Neural cell (in vitro differentiated cells): ENCODE measurements around the gene GDF3. TPM values are rescaled to one million over a fixed set of nuclear protein-coding genes. Genes with fewer than 3 reads are reported as not detected.

Experiments used
- H2AFZ ChIP-seq: fragments of 200-600, 300-800 bp; sonication (generic), shearing (Covaris generic); 2 replicates; pipeline ENCODE4 v1.6.0; 2014; ENCODE audit warnings: low read depth, mild to moderate bottlenecking, antibody characterized with exemption, low read length, moderate library complexity
- H3F3A ChIP-seq: fragments of 200-600 bp; shearing (Covaris generic); 2 replicates; pipeline ENCODE4 v1.6.1; 2016; ENCODE audit warnings: mild to moderate bottlenecking, moderate library complexity, mixed read lengths, antibody characterized with exemption, low read length; ENCODE audit not compliant: insufficient read depth, poor library complexity, severe bottlenecking
- H3K27ac ChIP-seq: fragments of 200-600, 300-800 bp; sonication (generic), shearing (Covaris generic); 2 replicates; pipeline ENCODE4 v1.5.1; 2014; ENCODE audit warnings: mild to moderate bottlenecking, low read length, moderate library complexity
- H3K27me3 ChIP-seq: fragments of 300-800, 200-600 bp; sonication (generic), shearing (Covaris generic); 2 replicates; pipeline ENCODE4 v1.6.0; 2014; ENCODE audit warnings: mild to moderate bottlenecking, low read depth, low read length, moderate library complexity; ENCODE audit not compliant: insufficient read depth
- H3K36me3 ChIP-seq: fragments of 300-800, 200-600 bp; sonication (generic), shearing (Covaris generic); 2 replicates; pipeline ENCODE4 v1.5.1; 2014; ENCODE audit warnings: mild to moderate bottlenecking, antibody characterized with exemption, low read length, moderate library complexity; ENCODE audit not compliant: insufficient read depth
- H3K4me2 ChIP-seq: fragments of 300-800, 200-600 bp; sonication (generic), shearing (Covaris generic); 2 replicates; pipeline ENCODE4 v1.6.0; 2014; ENCODE audit warnings: mild to moderate bottlenecking, low read length
- H3K4me3 ChIP-seq: fragments of 300-800, 200-600 bp; sonication (generic), shearing (Covaris generic); 2 replicates; pipeline ENCODE4 v1.5.1; 2014; ENCODE audit warnings: mild to moderate bottlenecking, low read length, moderate library complexity
- H3K79me2 ChIP-seq: fragments of 200-600 bp; shearing (Covaris generic); replicated peaks from 2 replicates; pipeline ENCODE4 v1.6.0; 2014; ENCODE audit warnings: mild to moderate bottlenecking, low read length, moderate library complexity; ENCODE audit not compliant: insufficient read depth
- H3K9ac ChIP-seq: fragments of 300-800, 200-600 bp; sonication (generic), shearing (Covaris generic); 2 replicates; pipeline ENCODE4 v1.6.1; 2016; ENCODE audit warnings: mild to moderate bottlenecking, low read length, mixed read lengths
- H3K9me2 ChIP-seq: fragments of 200-600 bp; shearing (Covaris generic); 2 replicates; pipeline ENCODE4 v1.6.1; 2016; ENCODE audit warnings: mild to moderate bottlenecking, low read length, mixed read lengths; ENCODE audit not compliant: insufficient read depth
- H3K9me3 ChIP-seq: fragments of 200-600, 300-800 bp; sonication (generic), shearing (Covaris generic); 2 replicates; pipeline ENCODE4 v1.6.1; 2016; ENCODE audit warnings: mild to moderate bottlenecking, mixed run types, low read length, moderate library complexity, mixed read lengths
- H4K20me1 ChIP-seq: fragments of 200-600 bp; shearing (Covaris generic); 2 replicates; pipeline ENCODE4 v1.6.1; 2016; ENCODE audit warnings: mild to moderate bottlenecking, mixed run types; ENCODE audit not compliant: insufficient read depth
- CTCF ChIP-seq: fragments of 450-650 bp; IDR thresholded peaks from 2 replicates; pipeline ENCODE4 v1.5.1; 2014; ENCODE audit warnings: antibody characterized with exemption, mild to moderate bottlenecking, moderate library complexity; ENCODE audit not compliant: poor library complexity, severe bottlenecking
- EP300 ChIP-seq: fragments of 450-650 bp; conservative IDR thresholded peaks from 2 replicates; pipeline ENCODE4 v1.6.1; 2014; ENCODE audit warnings: antibody characterized with exemption, mild to moderate bottlenecking, moderate library complexity; ENCODE audit not compliant: poor library complexity, severe bottlenecking
- EZH2 ChIP-seq: fragments of 200-600, 300-800 bp; shearing (Covaris generic), sonication (generic); IDR thresholded peaks from 2 replicates; pipeline ENCODE4 v1.6.1; 2014; ENCODE audit warnings: antibody characterized with exemption, low read length, borderline replicate concordance, mild to moderate bottlenecking; ENCODE audit not compliant: insufficient read depth, poor library complexity, severe bottlenecking
- MXI1 ChIP-seq: fragments of 450-650 bp; conservative IDR thresholded peaks from 2 replicates; pipeline ENCODE4 v1.6.1; 2014; ENCODE audit warnings: antibody characterized with exemption, mild to moderate bottlenecking; ENCODE audit not compliant: poor library complexity, severe bottlenecking
- POLR2AphosphoS5 ChIP-seq: IDR thresholded peaks from 2 replicates; pipeline ENCODE4 v1.6.1; 2012
- RAD21 ChIP-seq: fragments of 450-650 bp; conservative IDR thresholded peaks from 2 replicates; pipeline ENCODE4 v1.6.1; 2014; ENCODE audit warnings: antibody characterized with exemption, mild to moderate bottlenecking, moderate library complexity
- REST ChIP-seq: IDR thresholded peaks from 2 replicates; pipeline ENCODE4 v1.6.1; 2012; ENCODE audit warnings: borderline replicate concordance
- SMC3 ChIP-seq: fragments of 450-650 bp; conservative IDR thresholded peaks from 2 replicates; pipeline ENCODE4 v1.6.1; 2014; ENCODE audit warnings: antibody characterized with exemption, mild to moderate bottlenecking, moderate library complexity; ENCODE audit not compliant: poor library complexity
- TAF1 ChIP-seq: IDR thresholded peaks from 2 replicates; pipeline ENCODE4 v1.6.1; 2012; ENCODE audit warnings: low read depth
- polyA plus RNA-seq: library from polyadenylated mRNA; depleted of rRNA; stranded (reverse); fragments of >200 nt; gene quantifications from 2 replicates; pipeline ENCODE4 v1.2.3, GENCODE V29; 2014

Gene GDF3
- polyA plus RNA-seq, 1 donor from 2014 or later = not detected

GRCh38 chr12:7716381-7716780 is 20.8 kb upstream of the GDF3 start:
- Histone ChIP-seq H3K4me2 (no peak overlapping the region), H4K20me1 (no peaks in the 10 kb centered on the region), H3K79me2 (no peaks in the 10 kb centered on the region), H3K27ac (no peak overlapping the region), H3K4me3 (no peak overlapping the region), H3K9ac (no peak overlapping the region), H3K9me2 (no peaks in the 10 kb centered on the region), H3F3A (no peaks in the 10 kb centered on the region), H3K9me3 (no peaks in the 10 kb centered on the region), H2AFZ (no peak overlapping the region), H3K36me3 (no peaks in the 10 kb centered on the region), H3K27me3 (no peaks in the 10 kb centered on the region)
- TF ChIP-seq EP300 = no peak
- peak; percentile 41 for TF ChIP-seq RAD21
- peak; percentile 40 for TF ChIP-seq CTCF
- no peak for TF ChIP-seq MXI1
- TF ChIP-seq REST = no peak
- TF ChIP-seq POLR2AphosphoS5 = no peak
- TF ChIP-seq SMC3 = no peak
- no peak for TF ChIP-seq EZH2
- no peak for TF ChIP-seq TAF1

GRCh38 chr12:7712841-7713442 is 17.4 kb upstream of the GDF3 start:
- Histone ChIP-seq H3F3A (no peaks in the 10 kb centered on the region), H4K20me1 (no peaks in the 10 kb centered on the region), H3K36me3 (no peaks in the 10 kb centered on the region), H3K9ac (no peak overlapping the region), H3K4me3 (no peak overlapping the region), H3K27me3 (no peaks in the 10 kb centered on the region), H3K27ac (no peak overlapping the region), H3K79me2 (no peaks in the 10 kb centered on the region), H3K9me3 (no peaks in the 10 kb centered on the region), H2AFZ (no peak overlapping the region), H3K9me2 (no peaks in the 10 kb centered on the region), H3K4me2 (no peak overlapping the region)
- TF ChIP-seq SMC3 (no peak), EZH2 (no peak), MXI1 (no peak), RAD21 (no peak), EP300 (no peak), REST (no peak), TAF1 (no peak), CTCF (no peak), POLR2AphosphoS5 (no peak)
